ENCODE data around the gene SHROOM3.

Gene SHROOM3

DNA sequence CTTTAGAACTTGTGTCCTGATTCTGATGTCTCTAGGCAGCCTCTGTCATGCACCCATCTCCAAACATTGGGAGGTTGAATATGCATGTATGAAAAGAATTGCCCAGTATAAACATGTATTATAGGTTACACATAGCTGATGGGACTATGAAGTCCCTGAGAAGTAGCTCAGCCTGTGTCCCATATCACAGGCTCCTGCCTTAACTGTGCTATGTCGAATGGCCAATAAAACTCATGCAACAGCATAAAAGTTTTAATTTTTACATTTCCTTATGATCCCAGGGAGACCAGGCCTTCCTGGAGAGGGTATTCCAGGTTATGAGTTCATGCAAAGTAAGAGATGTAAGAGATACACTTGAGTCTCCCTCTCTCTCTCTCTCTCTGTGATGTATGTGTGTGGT, 217.4 kb downstream of the SHROOM3 start:
- in situ Hi-C loops (cut with MboI; ENCODE audit: low sequenced_read_pairs), result no loop called here

DNA sequence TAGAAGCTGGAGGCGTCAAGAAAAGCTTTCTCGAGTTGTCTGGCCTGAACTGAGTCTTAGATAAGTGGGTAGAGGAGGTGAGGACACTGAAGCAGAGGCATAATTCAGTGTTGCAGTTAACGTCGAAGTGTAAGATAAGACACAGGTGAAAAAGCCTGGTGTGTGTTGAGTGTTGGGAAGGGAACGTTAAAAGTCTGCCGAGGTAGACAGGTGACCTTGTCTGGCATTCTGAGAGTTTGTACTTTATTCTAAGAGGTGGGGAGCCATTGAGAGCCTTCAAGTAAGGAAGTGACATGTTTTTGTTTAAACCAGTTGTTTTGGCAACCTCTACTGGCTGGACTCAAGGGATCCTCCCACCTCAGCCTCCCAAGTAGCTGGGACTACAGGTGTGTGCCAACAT, 219.1 kb downstream of the SHROOM3 start:
- in situ Hi-C loops (cut with MboI; ENCODE audit: low sequenced_read_pairs), result no loop called here

DNA sequence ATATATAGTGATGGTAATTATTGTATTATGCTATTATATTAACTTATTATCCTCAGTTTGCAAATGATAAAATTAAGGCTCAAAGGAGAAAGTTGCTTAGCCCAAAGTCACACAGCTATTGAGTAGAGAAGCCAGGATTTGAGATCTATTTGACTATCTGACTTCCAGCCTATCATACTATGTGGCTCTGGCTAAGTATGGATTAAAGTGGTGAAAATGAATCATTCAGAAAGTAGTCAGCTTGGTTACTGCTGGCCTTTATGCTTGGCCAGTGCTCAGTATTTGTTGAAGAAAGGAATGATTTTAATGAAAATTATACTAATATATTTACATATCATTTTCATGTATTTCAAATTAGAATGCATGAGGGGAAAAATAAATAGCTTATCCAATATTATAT, 219.8 kb downstream of the SHROOM3 start:
- in situ Hi-C loops (cut with MboI; ENCODE audit: low sequenced_read_pairs), result no loop called here

DNA sequence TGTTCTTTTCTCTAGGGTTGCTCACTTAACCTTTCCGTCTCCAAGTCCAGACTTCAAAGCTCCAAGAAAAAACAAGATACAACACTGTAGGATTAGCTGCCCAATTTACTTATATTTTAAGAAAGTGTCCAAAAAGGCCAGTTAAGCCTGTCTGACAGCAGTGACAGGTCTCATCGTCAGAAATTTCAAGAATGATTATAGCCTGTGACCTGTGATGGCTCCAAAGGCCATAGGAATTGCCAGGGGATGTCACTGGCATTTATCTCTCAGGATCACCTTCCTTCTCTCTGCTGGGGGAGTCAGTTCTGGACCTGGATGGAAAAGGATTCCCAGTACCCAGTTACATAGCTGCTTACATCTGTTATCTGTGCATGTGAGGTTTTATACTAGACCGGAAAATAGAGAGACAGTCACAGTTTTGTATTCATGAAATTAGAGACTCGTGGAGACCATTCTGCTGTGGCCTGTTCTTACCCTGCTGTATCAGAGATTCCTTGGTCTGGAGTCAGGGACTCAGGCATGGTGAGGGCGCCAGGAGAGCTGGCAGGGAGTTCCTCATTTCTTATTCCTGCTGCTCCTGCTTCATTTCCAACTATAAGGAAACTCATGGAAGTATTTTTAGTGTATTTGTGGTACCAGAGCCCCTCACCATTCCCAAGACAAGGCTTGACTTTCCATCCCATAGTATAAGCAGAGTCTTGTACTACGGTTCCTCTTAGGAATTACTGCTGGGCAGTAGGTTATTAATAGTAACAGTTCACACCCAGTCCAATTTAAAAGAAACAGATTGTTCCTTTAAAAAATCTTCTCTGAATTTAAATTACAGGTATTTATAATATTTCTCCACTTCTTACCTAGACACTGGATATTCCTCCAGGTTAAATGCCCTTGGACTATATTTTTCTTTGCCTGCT, 220.8 kb downstream of the SHROOM3 start:
- in situ Hi-C loops (cut with MboI; ENCODE audit: low sequenced_read_pairs), result no loop called here

DNA sequence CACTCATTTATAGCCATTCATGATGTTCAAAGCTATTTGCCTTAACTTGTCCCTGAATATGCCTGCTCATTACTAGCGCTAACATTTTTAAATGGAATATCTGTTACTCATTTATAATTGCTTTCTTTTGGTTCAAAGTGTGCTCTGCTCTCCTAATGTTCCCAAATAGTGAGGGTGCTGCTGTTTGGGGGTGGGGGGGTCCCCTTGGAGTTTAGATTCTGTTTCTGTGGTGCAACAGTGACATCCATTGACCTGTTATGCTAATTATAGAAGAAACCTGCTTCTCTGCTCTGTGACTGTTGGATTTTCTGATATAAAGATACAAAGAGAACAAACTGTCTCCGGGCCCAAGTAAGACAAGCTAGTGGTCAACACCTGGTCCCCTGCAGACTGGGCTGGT, 222.4 kb downstream of the SHROOM3 start:
- in situ Hi-C loops (cut with MboI; ENCODE audit: low sequenced_read_pairs), result no loop called here

DNA sequence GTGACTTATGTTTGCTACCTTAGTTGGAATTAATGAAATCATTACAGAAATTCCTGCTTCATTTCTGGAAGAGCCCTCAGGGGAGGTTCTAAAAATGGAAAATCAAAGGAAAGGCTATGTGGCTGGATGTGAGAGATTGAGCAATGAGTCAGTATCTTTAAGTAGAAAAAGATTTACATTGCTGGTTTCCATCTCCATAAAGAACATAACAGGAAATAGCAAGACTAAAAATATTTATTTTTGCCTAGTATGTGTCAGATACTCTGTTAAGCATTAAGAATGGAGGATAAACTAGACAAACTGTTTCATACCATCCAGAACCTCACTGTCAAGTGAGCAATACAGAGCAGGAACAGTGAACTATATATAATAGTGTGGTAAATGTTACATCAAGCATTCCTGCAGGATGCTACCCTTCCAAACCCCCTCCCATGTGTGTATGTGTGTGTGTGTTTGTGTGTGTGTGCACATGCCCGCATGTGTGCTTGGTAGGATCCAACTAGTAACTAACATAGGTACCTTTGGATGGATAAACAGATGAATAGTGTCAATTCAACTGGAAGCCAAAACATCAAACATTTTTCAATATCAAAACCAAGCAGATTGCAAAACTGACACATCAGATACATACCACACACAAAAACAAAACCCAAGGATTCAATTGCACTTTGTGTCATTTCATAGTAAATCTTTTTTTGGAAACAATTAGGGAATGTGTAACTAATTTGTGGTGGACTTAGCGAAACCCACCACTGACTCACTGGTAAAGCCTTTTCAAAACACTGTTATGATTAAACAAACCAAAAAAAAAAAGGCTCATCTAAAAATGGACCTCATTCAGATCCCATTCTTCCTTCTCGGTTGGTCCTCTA, 223.4 kb downstream of the SHROOM3 start:
- in situ Hi-C loops (cut with MboI; ENCODE audit: low sequenced_read_pairs), result no loop called here

DNA sequence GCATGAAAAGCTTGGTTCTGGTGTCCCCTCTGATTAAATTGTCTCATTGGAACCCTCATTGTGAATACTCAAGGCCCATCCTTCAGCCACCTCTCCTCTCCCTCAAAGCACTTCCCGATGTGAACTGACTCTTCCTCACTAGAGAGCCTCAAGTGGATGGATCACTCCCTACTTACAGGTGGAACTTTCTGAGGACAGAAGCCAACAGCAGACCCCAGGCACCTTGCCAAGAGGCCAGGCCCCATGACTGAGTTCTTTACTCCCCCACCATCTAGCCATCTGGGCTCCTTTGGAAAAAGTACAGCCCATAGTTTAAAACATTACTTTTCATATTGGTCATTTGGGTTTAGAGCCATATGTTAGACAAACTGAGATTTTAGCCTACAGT, 224.1 kb downstream of the SHROOM3 start:
- in situ Hi-C loops (cut with MboI; ENCODE audit: low sequenced_read_pairs), result no loop called here

DNA sequence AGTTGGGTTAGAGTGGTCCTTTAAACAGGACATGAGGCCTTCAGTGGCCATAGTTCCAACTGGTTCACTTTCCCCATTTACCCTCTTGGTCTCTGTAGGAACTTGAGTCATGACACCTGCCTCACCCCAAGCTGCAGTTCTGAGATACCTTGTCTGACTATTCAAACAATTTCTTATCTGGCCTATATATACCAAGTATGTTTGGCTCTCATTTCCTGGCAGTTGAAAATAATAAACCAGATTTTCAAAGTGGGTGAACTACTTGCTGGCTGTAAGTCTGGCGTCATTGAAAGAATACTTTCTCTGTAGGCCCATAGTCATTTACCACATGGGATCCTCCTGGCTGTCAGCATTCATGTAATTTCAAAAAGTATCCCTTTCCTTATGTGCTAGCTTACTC, 228.8 kb downstream of the SHROOM3 start:
- in situ Hi-C loops (cut with MboI; ENCODE audit: low sequenced_read_pairs), result no loop called here

DNA sequence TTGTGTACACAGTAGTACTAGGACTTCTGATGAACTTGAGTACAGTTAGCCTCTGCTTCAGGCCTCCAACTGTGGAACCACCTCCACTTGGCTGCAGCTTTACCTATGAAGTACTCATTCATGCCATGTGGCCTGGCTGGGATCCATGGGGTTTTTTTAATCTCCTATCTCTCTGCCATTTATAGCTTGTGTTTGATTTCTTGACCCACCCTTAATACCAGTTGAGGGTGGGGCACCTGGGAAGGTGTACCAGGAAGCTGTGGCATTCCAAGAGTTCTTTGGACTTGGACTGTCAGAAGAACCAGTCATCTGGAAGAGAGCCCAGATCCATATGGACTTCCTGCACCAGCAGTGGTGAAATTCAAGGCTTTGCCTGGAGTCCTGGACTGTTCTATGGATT, 230.1 kb downstream of the SHROOM3 start:
- in situ Hi-C loops (cut with MboI; ENCODE audit: low sequenced_read_pairs), result no loop called here

DNA sequence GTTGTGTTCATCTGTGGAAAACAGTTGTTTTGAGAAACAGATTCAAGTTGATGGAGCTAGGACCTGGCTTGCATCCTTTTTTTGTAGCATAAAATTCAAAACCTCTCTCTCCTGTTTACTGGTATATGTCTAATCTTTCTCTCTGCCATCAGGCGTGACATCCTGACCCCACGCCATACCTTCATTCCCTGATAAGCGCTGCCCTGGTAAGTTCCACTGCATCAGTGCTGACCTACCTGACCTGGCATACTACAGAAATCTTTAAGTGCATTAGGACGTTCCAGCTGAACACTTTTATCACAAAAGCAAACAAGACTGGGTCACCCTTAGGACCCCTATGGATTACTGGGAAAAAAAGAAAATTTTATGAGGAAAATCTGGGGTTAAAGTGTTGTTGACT, 230.7 kb downstream of the SHROOM3 start:
- in situ Hi-C loops (cut with MboI; ENCODE audit: low sequenced_read_pairs), result no loop called here

DNA sequence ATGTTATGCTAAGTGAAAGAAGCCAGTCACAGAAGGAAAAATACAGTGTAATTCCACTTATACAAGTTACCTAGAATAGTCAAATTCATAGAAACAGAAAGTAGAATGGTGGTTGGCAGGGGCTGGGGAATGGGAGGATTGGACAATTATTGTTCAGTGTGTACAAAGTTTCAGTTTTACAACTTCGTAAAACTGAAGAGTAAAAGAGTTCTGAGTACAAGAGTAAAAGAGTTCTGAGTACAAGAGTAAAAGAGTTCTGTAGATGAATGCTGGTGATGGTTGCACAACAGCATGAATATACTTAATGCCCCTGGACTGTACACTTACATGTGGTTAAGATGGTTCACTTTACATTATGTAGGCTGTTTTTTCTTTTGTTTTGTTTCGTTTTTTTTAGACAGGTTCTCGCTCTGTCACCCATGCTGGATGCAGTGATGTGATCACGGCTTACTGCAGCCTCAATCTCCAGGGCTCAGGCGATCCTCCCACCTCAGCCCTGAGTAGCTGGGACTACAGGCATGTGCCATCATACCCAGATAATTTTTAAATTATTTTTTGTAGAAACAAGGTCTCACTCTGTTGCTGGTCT, 232.0 kb downstream of the SHROOM3 start:
- in situ Hi-C loops (cut with MboI; ENCODE audit: low sequenced_read_pairs), result no loop called here

DNA sequence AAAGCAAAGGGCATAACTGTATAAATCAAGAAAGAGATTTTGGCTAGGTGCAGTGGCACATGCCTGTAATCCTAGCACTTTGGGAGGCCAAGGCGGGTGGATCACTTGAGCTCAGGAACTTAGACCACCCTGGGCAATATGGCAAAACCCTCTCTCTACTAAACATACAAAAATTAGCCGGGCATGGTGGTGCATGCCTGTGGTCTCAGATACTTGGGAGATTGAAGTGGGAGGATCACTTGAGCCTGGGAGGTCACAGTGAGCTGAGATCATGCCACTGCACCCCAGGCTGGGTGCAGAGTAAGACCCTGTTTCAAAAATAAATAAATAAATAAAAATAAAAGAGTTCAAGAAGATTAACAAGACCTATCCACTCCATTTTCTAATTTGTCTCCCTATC, 235.6 kb downstream of the SHROOM3 start:
- in situ Hi-C loops (cut with MboI; ENCODE audit: low sequenced_read_pairs), result no loop called here

DNA sequence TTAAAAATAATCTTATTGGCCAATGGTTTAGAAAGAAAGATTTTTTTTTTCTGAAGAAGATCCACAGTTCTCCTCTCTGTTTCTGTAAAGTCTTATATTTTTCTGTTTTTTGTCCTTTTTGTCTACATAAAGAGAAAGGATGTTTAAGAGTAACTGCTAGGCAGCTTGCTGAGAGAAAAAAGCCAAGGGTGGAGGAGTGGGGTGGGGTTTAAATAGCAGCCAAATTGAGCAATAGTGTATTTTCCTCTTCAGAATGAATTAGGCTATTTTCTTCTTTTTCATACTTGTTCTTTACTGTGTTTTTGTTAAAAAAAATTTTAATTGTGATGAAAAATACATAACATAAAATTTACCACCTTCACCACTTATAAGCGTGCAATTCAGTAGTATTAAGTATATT, 238.3 kb downstream of the SHROOM3 start:
- in situ Hi-C loops (cut with MboI; ENCODE audit: low sequenced_read_pairs), result no loop called here

DNA sequence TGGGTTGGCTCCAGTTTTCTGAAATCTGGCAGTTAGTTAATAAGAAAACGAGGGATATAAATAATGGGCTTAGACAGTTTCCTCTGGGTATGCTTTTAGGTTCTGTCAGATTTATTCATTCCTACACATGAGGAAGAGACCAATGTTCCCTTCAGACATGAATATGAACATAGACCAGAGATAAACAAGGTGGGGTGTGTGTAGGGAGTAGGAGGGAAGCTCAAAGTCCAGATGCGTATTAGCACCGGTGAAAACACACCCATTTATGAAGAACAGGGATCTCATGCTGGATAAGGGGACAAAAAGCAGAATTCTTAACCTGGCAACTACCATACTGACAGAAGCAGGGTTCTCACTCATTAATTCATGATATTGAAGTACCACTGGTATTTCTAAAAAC, 240.0 kb downstream of the SHROOM3 start:
- in situ Hi-C loops (cut with MboI; ENCODE audit: low sequenced_read_pairs), result no loop called here

DNA sequence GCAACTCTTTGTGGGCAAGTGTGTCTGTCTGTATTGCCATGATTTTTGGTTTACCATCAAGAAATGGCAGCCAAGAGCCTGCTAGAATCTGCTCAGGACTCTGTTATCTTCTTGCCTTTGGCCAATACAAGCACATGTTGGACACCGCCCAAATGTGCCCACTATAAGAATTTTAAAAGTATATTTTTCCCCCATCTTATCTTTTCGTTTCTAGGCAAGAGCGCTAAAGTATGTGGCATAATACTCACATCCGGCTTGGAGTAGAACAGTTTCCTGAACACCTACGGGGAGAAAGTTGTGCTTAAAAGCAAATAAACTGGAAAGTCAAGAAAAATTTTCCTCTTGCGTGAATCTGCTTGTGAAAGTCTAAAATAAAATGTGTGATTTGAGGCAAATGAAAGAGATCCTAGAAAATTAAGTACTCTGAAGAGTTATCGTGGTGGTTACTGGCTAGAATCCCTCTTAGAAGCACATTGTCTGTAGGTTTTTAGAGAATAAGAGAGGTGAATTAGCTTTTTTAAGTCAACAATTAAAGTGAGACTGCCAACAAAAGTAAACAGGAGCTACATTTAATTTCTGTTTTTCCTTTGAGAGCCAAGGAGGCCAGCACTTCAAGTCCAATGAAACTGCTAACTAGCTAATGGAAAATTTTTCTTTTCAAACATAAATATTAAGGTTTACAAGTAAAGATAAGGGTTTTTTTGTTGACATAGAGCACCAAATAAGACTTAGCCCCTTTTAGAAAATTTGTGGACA, 242.7 kb downstream of the SHROOM3 start:
- in situ Hi-C loops (cut with MboI; ENCODE audit: low sequenced_read_pairs), result no loop called here

DNA sequence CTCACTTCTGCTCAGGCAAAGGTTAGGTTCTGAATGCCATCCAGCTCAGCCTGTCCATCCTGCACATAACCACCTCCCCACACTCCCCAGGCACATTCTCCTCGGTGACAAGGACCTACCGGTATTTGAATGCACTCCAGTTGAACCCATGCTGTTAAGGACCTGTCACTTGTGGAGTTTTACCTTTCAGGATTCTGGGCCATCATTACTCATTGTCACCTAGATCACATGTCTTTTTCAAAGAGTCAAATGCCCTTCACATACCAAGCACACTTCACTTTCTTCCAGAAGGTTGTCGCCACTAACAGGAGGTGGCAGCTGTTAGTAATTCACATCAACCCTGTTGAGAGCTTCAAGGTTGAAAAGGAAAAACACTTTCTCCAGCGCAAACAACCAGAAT, 244.7 kb downstream of the SHROOM3 start:
- in situ Hi-C loops (cut with MboI; ENCODE audit: low sequenced_read_pairs), result no loop called here

DNA sequence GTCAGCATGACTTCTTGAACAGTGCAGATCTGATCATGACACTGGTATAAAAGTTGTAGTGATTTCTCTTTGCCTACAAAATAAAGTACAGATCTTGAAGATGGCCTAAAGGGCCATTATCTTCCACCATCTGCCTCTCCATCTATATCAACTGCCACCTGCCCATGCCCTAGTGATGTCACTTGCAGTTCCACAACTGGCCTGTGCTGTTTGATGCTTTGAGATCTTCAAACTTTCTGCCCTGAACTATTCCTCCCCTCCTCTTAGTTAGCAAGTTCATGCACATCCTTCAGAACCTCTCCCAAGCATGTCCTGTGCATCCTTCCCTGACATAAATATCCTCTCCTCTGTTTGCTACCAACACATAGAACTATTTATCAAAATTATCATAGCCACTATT, 245.9 kb downstream of the SHROOM3 start:
- in situ Hi-C loops (cut with MboI; ENCODE audit: low sequenced_read_pairs), result no loop called here

DNA sequence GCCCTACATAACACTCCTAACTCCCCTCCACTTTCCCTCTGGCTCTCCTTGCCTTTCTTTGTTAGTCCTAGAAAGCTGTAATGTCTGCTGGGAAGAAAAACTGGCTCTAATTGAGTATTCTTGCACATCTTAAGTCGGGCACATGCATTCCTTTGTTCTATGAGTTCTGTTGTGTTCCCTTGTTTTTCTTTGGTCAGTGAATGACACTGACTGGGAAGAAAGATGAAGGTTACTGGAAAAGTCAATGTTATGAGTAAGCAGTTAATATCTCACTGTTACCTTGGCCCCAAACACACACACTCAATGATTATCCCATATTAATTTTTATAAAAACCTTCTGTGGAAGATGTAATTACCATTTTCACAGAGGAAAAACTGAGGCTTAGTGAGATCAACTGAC, 247.0 kb downstream of the SHROOM3 start:
- in situ Hi-C loops (cut with MboI; ENCODE audit: low sequenced_read_pairs), result no loop called here

DNA sequence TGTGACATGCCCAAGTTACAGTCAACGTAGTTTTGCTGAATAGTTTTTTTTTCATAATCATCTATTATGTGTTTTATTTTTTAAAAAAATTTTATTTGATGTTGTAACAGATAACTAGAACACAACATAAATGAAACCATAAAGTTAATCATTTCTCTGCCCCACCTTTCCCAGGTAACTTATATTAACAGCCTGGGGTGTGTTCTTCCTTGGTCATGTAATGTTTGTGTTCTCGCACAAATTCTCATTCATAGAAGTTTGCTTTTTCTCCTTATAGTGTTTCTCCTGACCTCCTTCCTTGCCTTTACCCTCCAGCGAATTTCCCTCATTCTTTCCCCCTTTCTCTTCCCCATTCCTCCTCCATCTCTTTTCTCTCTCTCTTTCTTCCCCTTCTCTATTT, 248.1 kb downstream of the SHROOM3 start:
- in situ Hi-C loops (cut with MboI; ENCODE audit: low sequenced_read_pairs), result no loop called here

DNA sequence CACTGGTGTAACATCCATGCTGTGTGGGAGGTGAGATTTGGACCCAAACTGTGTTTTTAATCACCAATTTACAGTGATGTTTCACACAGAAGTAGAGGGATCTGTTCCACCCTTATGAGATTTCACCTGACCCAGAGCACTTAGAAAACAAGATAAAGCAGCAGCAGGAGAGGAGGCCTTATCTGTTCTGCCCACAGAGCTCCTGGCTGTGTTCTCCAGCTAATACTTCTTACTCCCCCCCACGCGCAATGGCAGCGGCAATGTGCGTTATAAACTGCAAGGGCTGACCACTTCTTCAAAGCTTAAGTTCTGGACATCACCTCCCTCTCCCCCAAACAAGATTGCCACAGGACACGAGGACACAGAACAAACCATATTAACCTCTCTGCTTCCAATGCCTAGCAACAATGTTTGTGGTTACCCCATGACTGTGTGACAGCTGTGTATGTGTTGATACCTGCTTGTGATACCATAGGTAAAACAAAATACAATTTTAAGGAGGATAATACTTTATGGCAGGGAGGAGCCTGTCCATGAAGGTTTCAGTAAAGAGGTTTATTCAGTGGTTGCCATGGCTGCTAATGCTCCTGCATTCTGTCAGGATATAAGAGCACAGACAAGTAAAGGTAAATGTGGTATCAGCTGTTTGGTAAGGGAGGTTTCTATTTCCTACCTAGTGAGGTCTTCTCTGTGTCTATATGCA, 252.9 kb downstream of the SHROOM3 start:
- in situ Hi-C loops (cut with MboI; ENCODE audit: low sequenced_read_pairs), result no loop called here
